ENCODE measurements around the gene MMP8. TPM values are rescaled to one million over a fixed set of nuclear protein-coding genes. Genes with fewer than 3 reads are reported as not detected.

The MMP8 gene
- total and polyA plus RNA-seq, 9 of the 15 experiments (the other 6 are each of a cell fraction or from before 2014, with no cell fraction given): not detected

GRCh38 chr11:102763440-102763839 is 38.7 kb upstream of the MMP8 start:
- no TSS peak for BruUV-seq (replicated peaks)
- in situ Hi-C loops (cut with MboI): no loop called here
- Histone ChIP-seq H3K27ac (ENCODE audit: extremely low read depth, low read depth, low read length) (no peak overlapping the region), H3K79me2 (ENCODE audit: control insufficient read depth, insufficient read depth, low read length) (no peaks in the 10 kb centered on the region), H3K9me1 (ENCODE audit: control insufficient read depth, insufficient read depth, low read length) (no peaks in the 10 kb centered on the region), H4K20me1 (replicated peaks; ENCODE audit: control insufficient read depth, insufficient read depth, low read length) (no peaks in the 10 kb centered on the region), H3K4me2 (ENCODE audit: insufficient read depth, low read length) (no peak overlapping the region), H3K27me3 (ENCODE audit: control insufficient read depth in 2 of 2, insufficient read depth in 2 of 2, low read length in 2 of 2) (no peaks in the 10 kb centered on the region), H3K4me1 (replicated peaks in 1 of 2; ENCODE audit: control insufficient read depth in 2 of 2, insufficient read depth in 2 of 2, low read length in 2 of 2) (peaks cover 0 to 3% of the 10 kb centered on the region in 2 experiments; a peak in 1 of 5 replicates), H3K9ac (ENCODE audit: insufficient read depth in 1 of 2, low read depth in 2 of 2, low read length in 2 of 2) (no peak overlapping the region), H3K4me3 (no peak overlapping the region), H2AFZ (ENCODE audit: low read depth, low read length) (no peak overlapping the region), H3K36me3 (ENCODE audit: control insufficient read depth, insufficient read depth, low read length) (no peaks in the 10 kb centered on the region), H3K9me3 (replicated peaks; ENCODE audit: control insufficient read depth, insufficient read depth, low read depth, low read length) (no peaks in the 10 kb centered on the region)
- intact Hi-C loops (cut with micrococcal nuclease): no loop called here
- 0% methylated on average over 2 of the region's 2 CpGs for WGBS (ENCODE audit: insufficient coverage, low coverage, missing lambda C conversion rate)
- DNase-seq (ENCODE audit: extremely low read depth in 1 of 4, low spot score in 3 of 4) (no peak), FAIRE-seq (no peak), ATAC-seq (no peak)
- ChIA-PET POLR2A (interaction anchor here (1.4 kb wide), 1 partner anchor 15 kb away, joined by 3 read pairs; no protein-coding TSS in a partner anchor), CTCF (ENCODE audit: low intra/inter-chr PET ratio) (no interaction called here)
- TF ChIP-seq PHB2 (IDR thresholded peaks at IDR 0.05; ENCODE audit: low read depth) (no peak), WHSC1 (IDR thresholded peaks at IDR 0.05; ENCODE audit: low read length) (no peak), ZNF124 (CRISPR knock-in tag; IDR thresholded peaks at IDR 0.05) (no peak), USF2 (CRISPR knock-in tag; IDR thresholded peaks at IDR 0.05) (no peak), MLLT1 (IDR thresholded peaks at IDR 0.05) (no peak), KAT8 (IDR thresholded peaks at IDR 0.05; ENCODE audit: low read depth) (no peak), TFAP4 (CRISPR knock-in tag; IDR thresholded peaks at IDR 0.05; ENCODE audit: borderline replicate concordance) (no peak), ARNT (IDR thresholded peaks at IDR 0.05) (no peak), ATF3 (IDR thresholded peaks at IDR 0.05) (no peak), ATF3 (CRISPR knock-in tag; conservative IDR thresholded peaks at IDR 0.05) (no peak), ETS2 (tag; IDR thresholded peaks at IDR 0.05; ENCODE audit: borderline replicate concordance, poor library complexity, severe bottlenecking) (no peak), GTF2E2 (tag; IDR thresholded peaks at IDR 0.05) (no peak), HES1 (IDR thresholded peaks at IDR 0.05; ENCODE audit: low read depth) (no peak), ZNF174 (CRISPR knock-in tag; IDR thresholded peaks at IDR 0.05) (no peak), ZNF589 (CRISPR knock-in tag; IDR thresholded peaks at IDR 0.05; ENCODE audit: low read depth) (no peak), RAD21 (CRISPR knock-in tag; conservative IDR thresholded peaks at IDR 0.05 in 1 of 2, IDR thresholded peaks at IDR 0.05 in 1 of 2) (no peak)

All from K562 (cell line).